Measurements from ENCODE around the gene CBR3.

Gene CBR3

GRCh38 chr21:36165356-36165755, 30.5 kb downstream of the CBR3 start:
- no peak overlapping the region for H3K4me3 ChIP-seq (replicated peaks; ENCODE audit: low read depth, low read length)
- TF ChIP-seq CTCF (IDR thresholded peaks at IDR 0.05; ENCODE audit: low read length, missing control alignments), result no peak
- DNase-seq (ENCODE audit: low read depth), result no peak

- DNase-seq (ENCODE audit: low read depth), result no peak
- TF ChIP-seq CTCF (IDR thresholded peaks at IDR 0.05; ENCODE audit: low read length, missing control alignments), result no peak
- H3K4me3 ChIP-seq (replicated peaks; ENCODE audit: low read depth, low read length), result no peak overlapping the region
Observed at GRCh38 chr21:36166705-36167104, 31.8 kb downstream of the CBR3 start.

GRCh38 chr21:36167541-36167940, 32.7 kb downstream of the CBR3 start:
- TF ChIP-seq CTCF (IDR thresholded peaks at IDR 0.05; ENCODE audit: low read length, missing control alignments), result no peak
- DNase-seq (ENCODE audit: low read depth), result no peak
- no peak overlapping the region for H3K4me3 ChIP-seq (replicated peaks; ENCODE audit: low read depth, low read length)

GRCh38 chr21:36169470-36170128, 34.7 kb downstream of the CBR3 start:
- TF ChIP-seq CTCF (IDR thresholded peaks at IDR 0.05; ENCODE audit: low read length, missing control alignments), result no peak
- DNase-seq (ENCODE audit: low read depth), result no peak
- H3K4me3 ChIP-seq (replicated peaks; ENCODE audit: low read depth, low read length), result no peak overlapping the region

- TF ChIP-seq CTCF (IDR thresholded peaks at IDR 0.05; ENCODE audit: low read length, missing control alignments), result no peak
- H3K4me3 ChIP-seq (replicated peaks; ENCODE audit: low read depth, low read length), result no peak overlapping the region
- no peak for DNase-seq (ENCODE audit: low read depth)
Observed at GRCh38 chr21:36170823-36171222, 35.9 kb downstream of the CBR3 start.

- H3K4me3 ChIP-seq (replicated peaks; ENCODE audit: low read depth, low read length), result no peak overlapping the region
- TF ChIP-seq CTCF (IDR thresholded peaks at IDR 0.05; ENCODE audit: low read length, missing control alignments), result no peak
- DNase-seq (ENCODE audit: low read depth), result no peak
Observed at GRCh38 chr21:36171336-36171735, 36.5 kb downstream of the CBR3 start.

GRCh38 chr21:36171741-36172331, 37.0 kb downstream of the CBR3 start:
- no peak overlapping the region for H3K4me3 ChIP-seq (replicated peaks; ENCODE audit: low read depth, low read length)
- no peak for TF ChIP-seq CTCF (IDR thresholded peaks at IDR 0.05; ENCODE audit: low read length, missing control alignments)
- DNase-seq (ENCODE audit: low read depth), result no peak

All from fibroblast of pulmonary artery (primary cell).